ENCODE data around the gene PCP4. TPM values are rescaled to one million over a fixed set of nuclear protein-coding genes. Genes with fewer than 3 reads are reported as not detected.

Gene PCP4
- total RNA-seq, 1 donor from 2014 or later, result 20.3 TPM

DNA sequence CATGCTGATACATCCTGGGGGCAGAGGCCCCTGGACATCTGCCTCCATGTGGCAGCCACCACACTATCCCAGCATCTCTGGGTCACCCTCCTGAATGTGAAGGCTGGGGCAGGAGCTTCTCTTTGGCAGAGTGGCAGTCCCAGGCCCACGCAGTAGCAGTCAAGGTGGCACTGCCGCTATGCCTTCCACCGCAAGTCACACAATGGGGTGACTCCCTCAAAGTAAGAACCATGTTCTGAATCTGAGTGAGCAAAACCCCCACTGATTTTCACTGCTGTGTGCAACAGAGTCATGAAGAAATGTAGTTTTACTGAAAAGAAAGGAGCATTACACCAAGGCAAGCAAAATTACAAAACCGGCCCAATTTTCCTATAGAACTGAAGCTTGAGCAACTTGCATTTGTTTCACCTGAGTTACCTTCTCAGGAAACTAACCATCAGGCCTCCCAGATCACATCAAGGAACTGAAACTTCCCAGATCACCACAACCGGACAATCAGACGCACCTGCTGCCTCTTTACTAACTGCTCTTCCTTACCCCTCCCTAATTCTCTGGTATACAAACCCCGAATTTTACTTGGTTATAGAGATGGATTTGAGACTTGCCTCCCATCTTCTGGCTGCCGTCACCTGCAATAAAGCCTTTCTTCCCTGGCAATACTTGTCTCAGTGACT, 102.6 kb downstream of the PCP4 start:
- Mint-ChIP-seq H3K4me1 (ENCODE audit: unreplicated experiment) (peaks cover 16% of the 10 kb centered on the region), H3K9me3 (no peaks in the 10 kb centered on the region), H3K36me3 (no peaks in the 10 kb centered on the region), H3K4me3 (no peak overlapping the region), H3K27ac (no peak overlapping the region), H3K27me3 (no peaks in the 10 kb centered on the region)
- TF ChIP-seq, protein P1, sequence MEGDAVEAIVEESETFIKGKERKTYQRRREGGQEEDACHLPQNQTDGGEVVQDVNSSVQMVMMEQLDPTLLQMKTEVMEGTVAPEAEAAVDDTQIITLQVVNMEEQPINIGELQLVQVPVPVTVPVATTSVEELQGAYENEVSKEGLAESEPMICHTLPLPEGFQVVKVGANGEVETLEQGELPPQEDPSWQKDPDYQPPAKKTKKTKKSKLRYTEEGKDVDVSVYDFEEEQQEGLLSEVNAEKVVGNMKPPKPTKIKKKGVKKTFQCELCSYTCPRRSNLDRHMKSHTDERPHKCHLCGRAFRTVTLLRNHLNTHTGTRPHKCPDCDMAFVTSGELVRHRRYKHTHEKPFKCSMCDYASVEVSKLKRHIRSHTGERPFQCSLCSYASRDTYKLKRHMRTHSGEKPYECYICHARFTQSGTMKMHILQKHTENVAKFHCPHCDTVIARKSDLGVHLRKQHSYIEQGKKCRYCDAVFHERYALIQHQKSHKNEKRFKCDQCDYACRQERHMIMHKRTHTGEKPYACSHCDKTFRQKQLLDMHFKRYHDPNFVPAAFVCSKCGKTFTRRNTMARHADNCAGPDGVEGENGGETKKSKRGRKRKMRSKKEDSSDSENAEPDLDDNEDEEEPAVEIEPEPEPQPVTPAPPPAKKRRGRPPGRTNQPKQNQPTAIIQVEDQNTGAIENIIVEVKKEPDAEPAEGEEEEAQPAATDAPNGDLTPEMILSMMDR (conservative IDR thresholded peaks at IDR 0.05), result no peak
- DNase-seq (ENCODE audit: extremely low spot score, unreplicated experiment), result no peak

DNA sequence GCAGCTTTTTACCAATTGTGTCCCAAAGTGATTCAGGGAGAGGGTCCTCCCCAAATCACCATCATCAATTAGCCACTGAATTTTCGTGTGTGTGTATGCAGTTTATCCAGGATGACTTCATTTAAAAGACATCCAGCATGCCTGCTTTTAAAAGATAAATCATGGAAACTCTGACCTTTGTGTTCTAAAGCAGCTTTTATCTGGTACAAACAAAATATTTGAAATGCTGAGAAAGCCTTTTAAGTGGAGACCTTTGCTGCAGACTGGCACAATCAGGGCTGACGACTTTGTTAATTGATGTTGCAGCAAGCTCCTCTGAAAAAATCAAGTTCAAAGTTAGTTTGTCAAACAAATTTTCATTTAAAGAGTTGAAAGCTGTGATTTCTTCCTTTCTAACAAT, 104.7 kb downstream of the PCP4 start:
- no peak for DNase-seq (ENCODE audit: extremely low spot score, unreplicated experiment)
- peaks cover 16% of the 10 kb centered on the region for H3K4me1 Mint-ChIP-seq (ENCODE audit: unreplicated experiment)
- no peaks in the 10 kb centered on the region for H3K9me3 Mint-ChIP-seq
- peak overlapping the region; percentile 22 for H3K4me3 Mint-ChIP-seq
- peak overlapping the region; percentile 51 for H3K27ac Mint-ChIP-seq
- TF ChIP-seq, protein P1 (conservative IDR thresholded peaks at IDR 0.05), result no peak
- H3K36me3 Mint-ChIP-seq, result no peaks in the 10 kb centered on the region
- H3K27me3 Mint-ChIP-seq, result no peaks in the 10 kb centered on the region

DNA sequence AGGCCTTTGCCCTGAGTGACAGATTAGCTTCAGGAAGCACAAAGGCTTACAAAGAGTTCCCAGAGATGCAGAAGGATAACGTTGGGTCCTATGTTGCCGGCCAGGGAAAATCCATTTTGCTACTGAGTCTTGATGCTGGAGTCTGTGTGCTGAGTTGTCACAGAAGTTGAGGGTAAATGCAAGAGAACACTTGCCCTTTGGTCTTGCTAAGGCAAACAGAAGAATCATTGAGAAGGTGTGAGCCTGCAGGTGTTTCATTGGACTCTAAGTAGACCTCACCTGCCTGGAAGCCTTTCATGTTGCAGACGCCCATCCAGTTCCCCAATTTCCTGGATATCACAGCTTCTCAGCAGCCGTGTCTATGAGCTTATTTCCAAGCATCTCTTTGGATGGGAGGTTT, 105.2 kb downstream of the PCP4 start:
- Mint-ChIP-seq H3K9me3 (no peaks in the 10 kb centered on the region), H3K27me3 (no peaks in the 10 kb centered on the region), H3K27ac (peak overlapping the region; percentile 51), H3K36me3 (no peaks in the 10 kb centered on the region), H3K4me3 (peak overlapping the region; percentile 22), H3K4me1 (ENCODE audit: unreplicated experiment) (peaks cover 16% of the 10 kb centered on the region)
- DNase-seq (ENCODE audit: extremely low spot score, unreplicated experiment), result no peak
- TF ChIP-seq, protein P1 (conservative IDR thresholded peaks at IDR 0.05), result no peak

DNA sequence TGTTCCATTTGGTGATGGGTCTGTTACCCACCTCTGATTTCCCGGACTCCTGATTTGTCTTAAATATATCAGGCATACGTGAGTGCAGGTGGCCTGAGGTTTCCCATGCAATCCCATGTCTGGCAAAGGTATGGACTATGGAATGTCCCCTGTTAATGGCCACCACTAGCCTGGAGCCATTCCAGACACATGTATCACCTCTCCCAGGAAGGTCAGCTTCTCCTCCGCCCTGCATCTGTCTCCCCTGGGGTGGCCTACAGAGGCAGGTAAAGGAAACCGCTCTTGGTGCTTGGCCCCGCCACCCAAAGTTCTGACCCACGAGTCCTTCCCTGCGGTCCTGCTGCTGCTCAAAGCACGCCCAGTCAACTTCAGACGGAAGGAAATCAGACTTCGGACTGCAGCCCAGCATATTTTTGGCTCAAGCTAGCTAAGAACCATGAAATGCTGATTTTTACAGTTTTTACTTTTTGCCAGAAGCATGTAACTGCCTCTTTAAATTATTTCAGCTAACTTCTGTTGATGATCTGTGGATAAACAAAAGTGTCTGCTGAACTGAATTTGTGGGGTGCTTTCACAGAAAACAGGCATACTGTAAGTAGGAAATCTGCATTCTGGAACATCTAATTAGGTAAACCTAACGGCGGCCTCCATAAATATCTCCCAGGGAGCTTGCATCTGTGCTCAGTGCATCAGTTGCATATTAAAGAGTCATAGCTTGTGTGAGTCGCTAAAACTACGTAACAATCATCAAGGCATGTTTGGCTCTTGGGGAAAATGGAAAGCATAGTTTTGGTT, 105.9 kb downstream of the PCP4 start:
- Mint-ChIP-seq H3K27me3 (peaks cover under 1% of the 10 kb centered on the region), H3K4me3 (no peak overlapping the region), H3K36me3 (no peaks in the 10 kb centered on the region), H3K9me3 (no peaks in the 10 kb centered on the region), H3K4me1 (ENCODE audit: unreplicated experiment) (peaks cover 16% of the 10 kb centered on the region), H3K27ac (peak overlapping the region; percentile 51)
- TF ChIP-seq, protein P1 (conservative IDR thresholded peaks at IDR 0.05), result no peak
- DNase-seq (ENCODE audit: extremely low spot score, unreplicated experiment), result no peak

DNA sequence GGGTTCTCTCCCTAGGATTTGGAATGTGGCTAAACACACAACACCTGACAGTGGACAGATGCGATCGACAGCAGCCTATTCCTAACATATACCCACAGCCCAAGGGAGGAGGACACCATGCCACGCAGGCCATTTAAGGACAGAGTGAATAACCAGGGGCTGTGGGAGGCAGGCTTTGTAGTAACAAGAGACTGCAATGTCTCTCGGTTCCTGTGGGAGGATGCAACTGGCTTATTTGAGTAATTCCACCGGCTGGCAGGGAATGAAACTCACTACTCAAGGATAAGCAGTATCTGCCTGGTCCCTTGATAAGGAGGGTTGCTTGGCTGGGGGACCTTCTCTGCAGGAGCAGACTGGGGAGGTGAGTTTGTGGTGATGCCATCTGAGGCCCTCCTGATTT, 109.6 kb downstream of the PCP4 start:
- H3K4me3 Mint-ChIP-seq, result no peak overlapping the region
- peaks cover 12% of the 10 kb centered on the region for H3K4me1 Mint-ChIP-seq (ENCODE audit: unreplicated experiment)
- no peak overlapping the region for H3K27ac Mint-ChIP-seq
- TF ChIP-seq, protein P1 (conservative IDR thresholded peaks at IDR 0.05), result no peak
- no peak for DNase-seq (ENCODE audit: extremely low spot score, unreplicated experiment)
- no peaks in the 10 kb centered on the region for H3K9me3 Mint-ChIP-seq
- H3K36me3 Mint-ChIP-seq, result no peaks in the 10 kb centered on the region
- peaks cover 3% of the 10 kb centered on the region for H3K27me3 Mint-ChIP-seq

Other genes starting within 250 kb of the PCP4 start
- 1.5 TPM in 2 replicates for gene IGSF5, start 122.3 kb upstream of the PCP4 start, total RNA-seq (ENCODE audit: low replicate concordance)